Activated CD8-positive, alpha-beta memory T cell treated with anti-CD3 and anti-CD28 coated beads, Interleukin-2, amount 50 U/mL, for 24 hours (primary cell): Measurements from ENCODE around the gene PCNX4.
"Not testable (repeated sequence)": the region's sequence is repeated elsewhere in the genome, so short reads cannot be mapped to it uniquely, and the experiment has no call there.

Experiments
- DNase-seq: peaks from one replicate; pipeline ENCODE4 v3.0.0-alpha.2; 2020; ENCODE audit errors: extremely low read depth

Gene PCNX4

DNA sequence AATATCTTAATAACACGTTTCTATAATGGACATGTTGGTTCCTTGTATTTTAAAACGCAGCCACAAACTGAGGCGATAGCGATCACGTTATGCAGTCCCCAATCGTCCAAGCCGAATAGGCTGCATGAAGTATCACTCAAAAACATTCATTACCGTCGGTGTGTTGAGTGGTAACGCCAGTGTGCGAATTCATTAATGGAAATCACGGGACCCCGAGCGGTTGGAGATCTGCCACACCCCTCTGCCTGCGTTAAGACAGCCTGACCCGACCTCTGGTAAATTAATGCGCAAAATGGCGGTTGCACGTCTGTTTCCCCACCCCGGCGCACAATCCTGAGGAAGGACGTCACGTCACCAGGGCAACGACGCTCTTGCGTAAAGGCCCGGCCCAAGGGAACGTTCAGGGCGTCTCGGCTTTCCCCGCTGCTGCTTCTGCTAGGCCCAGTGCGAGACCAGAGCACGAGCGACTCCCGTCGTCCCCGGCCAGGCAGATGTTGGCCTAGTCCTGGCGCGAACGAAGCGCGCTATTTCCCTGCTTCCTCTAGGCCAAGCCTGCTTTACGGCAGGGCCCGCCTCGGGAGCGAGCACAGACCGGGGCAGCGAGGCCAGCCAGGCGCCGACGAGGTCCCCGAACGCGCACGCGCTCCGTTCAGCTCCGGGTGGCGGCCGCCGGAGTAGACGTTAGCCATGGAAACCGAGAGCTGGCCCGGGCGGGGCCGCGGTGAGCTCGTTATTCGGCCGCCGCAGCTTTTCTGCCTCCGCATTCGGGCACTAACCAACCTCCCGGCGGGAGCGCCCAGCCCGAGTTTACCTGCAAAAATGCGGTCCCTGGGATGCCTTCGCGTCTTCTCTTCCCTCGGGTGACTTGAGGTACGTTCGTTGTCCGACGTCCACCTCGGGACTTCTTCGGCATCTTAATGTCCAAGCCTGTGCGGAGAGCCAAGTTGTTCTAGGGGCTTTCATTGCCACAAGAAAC, at the start of gene PCNX4:
PCNX4 (plus strand) TSS at position 374 of the 976 bp plus-strand sequence. CDS start 15,716 bp downstream, outside the sequence.
- DNase-seq, result peak; percentile 89

DNA sequence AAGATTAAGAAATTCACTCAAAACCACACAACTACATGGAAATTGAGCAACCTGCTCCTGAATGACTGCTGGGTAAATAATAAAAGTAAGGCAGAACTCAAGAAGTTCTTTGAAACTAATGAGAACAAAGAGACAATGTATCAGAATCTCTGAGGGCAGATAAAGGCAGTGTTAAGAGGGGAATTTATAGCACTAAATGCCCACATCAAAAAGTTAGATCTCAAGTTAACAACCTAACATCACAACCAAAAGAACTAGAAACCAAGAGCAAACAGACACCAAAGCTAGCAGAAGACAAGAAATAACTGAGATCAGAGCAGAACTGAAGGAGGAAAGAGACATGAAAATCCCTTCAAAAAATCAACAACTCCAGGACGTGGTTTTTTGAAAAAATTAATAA, 43.7 kb upstream of the PCNX4 start:
- DNase-seq, result not testable (repeated sequence)

DNA sequence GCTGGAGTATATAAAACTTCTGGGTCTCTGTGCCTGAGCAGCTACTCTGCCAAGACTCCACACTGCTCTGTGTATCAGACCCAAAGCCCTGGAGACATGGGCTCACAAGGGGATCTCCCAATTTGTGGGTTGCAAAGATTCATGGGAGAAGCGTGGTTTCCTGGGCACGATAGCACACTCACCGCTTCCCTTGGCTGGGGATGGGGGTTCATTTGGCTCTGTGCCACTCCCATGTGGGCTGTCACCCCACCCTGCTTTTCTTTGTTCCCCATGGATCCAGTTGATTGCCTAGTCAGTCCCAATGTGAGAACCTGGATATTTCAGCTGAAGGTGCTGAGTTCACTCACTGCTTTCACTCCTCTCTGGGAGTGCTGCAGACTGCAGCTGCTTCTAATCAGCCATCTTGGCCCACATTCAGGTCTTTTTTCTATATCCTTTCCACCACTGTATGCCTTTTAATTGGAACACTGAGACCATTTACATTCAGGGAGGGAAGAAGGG, 40.0 kb upstream of the PCNX4 start:
- no peak for DNase-seq

DNA sequence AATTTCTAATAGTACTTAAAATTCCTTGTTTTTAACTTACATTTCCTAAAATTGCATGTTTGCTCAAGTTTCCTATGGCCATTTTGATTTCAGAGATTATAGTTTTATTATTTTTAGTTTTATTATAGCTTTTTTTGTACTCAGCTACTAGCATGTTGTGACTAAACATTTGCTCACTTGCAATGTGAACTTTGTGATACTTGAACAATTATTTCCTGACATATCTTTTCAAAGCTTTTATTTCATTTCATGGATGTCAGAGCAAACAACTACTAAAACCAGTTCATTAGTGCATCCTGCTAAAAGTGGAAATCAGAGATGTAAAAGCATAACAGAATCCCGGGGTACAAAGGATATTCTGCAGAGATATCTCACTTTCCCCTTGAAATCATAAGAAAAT, 33.6 kb upstream of the PCNX4 start:
- no peak for DNase-seq

GRCh38 chr14:60061371-60061770, 30.4 kb upstream of the PCNX4 start:
- DNase-seq, result no peak

DNA sequence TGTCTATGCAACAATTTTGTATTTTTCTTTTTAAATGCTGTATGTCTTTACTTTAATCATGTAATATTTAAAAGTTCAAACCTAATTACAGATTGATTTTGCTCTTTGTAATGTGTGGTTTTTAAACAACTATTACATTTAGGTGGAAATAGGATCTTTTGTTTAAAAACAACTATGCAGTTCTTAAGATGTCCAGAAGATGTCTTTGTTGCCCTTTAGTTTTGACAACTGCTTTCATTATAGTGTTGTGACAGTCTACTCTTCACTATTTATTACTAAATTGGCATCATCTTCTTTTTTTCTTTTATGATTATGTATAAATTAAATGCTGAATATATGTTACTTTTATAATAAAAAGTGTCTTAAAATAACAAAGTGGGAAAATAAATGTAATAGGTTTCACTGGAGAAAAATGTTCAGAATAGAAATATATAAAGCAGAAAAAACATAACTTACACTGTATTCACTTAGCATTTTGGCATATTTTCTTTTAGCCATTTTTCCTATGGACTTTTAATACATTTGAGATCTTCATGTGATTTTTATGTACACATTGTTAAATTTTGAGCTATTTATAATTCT, 27.1 kb upstream of the PCNX4 start:
- no peak for DNase-seq

GRCh38 chr14:60067882-60068281, 23.8 kb upstream of the PCNX4 start:
- DNase-seq, result no peak

GRCh38 chr14:60079723-60080122, 12.0 kb upstream of the PCNX4 start:
- no peak for DNase-seq

- DNase-seq, result no peak
These were observed 6.6 kb upstream of the PCNX4 start for GRCh38 chr14:60085085-60085484.

GRCh38 chr14:60085693-60086092, 6.0 kb upstream of the PCNX4 start:
- DNase-seq, result no peak

GRCh38 chr14:60087668-60088067, 4.1 kb upstream of the PCNX4 start:
- DNase-seq, result no peak

DNA sequence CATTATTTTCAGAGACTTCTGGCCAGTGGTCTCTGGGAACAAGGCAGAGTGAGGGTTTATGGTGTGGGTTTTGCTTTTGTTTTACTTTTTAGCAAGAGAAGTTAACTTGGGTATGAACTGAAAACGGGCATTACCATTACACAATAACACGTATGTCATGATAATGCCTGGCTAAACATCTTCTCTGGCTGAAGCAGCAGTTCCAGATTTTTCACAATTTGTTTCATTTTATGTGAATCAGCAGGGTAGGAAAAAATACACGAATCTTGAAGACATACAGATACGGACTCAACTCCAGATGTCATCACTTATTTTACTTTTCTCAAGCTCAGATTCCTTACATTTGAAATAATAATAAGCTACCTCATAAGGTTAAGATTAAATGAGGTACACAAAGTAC, 2.5 kb upstream of the PCNX4 start:
- no peak for DNase-seq

- no peak for DNase-seq
These were observed 731 bp upstream of the PCNX4 start for GRCh38 chr14:60090864-60091519.

DNA sequence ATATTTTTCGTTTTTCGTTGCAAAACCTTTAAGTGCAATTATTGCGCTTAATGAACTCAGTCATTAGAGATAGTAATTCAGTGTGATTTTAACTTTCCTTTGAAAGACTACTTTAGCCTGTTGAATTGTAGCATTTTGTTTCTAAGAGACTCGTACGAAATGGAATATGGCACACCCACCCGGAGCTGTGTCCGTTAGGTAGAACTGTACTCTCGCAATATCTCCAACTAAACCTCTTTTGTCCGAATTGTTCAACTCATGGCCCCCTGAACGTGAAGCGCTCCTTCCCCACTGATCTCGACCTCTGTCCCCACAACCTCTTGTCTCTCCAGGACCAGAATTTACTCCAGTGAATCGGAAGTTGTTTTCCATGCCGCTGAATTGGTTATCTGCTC, 800 bp downstream of the PCNX4 start:
- DNase-seq, result no peak

DNA sequence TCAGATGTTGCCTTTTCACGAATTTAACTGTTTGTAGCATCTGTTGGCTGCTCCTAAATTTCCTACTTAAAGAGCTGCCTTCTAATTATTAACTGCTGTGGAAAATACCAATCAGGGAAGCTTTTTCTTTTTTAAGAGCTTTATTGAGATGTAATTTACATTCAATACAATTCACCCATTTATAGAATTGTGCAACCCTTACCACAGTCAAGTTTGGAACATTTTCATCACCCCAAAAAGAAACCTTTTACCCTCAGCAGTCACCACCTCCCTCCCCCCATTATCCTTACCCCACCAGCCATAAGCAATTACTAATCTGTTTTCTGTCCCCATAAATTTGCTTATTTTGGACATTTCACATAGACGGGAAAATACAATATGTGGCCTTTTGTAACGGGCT, 1.4 kb downstream of the PCNX4 start:
- no peak for DNase-seq

DNA sequence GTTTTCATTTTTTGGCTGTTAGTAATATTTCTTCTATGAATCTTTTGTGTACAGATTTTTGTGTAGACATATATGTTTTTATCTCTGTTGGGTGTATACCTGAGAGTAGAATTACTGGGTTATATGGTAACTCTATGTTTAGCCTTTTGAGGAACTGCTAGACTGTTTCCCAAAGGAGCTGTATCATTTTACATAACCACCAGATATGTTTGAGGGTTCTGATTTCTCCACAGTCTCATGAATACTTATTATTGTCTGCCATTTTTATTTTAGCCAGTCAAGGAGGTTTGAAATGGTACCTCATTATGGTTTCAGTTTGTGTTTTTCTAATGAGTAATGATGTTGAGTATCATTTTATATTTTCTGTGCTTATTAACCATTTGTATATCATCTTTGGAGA, 1.9 kb downstream of the PCNX4 start:
- DNase-seq, result no peak

DNA sequence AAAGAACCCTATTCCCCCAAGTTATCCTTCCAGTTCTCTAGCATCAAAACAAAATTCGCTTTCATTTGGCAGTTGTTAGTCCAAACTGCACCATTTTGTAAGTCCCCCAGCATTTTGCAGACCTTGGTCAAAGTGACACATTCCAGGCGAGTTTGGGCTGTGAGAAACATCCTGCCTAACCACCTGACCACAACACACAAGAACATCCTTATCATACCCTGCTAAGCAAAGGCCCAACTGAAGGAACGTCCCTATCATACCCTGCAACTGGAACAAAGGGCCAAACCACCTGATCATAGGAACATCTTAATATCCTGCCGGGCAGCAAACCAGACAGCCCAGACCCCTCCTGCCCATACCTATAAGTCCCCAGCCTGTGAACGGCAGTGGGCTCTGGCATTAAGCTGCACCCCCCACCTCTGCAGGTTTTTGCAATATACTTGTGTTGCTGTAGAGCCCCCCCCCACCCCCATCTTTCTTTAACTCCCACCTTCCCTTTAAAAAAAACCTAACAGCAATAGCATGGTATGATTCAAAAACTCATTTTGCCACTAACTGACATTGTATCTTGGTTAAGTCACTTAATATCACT, 2.7 kb downstream of the PCNX4 start:
- DNase-seq, result no peak

GRCh38 chr14:60095231-60095630, 3.5 kb downstream of the PCNX4 start:
- no peak for DNase-seq

- no peak for DNase-seq
These were observed 4.2 kb downstream of the PCNX4 start for GRCh38 chr14:60095781-60096450.

DNA sequence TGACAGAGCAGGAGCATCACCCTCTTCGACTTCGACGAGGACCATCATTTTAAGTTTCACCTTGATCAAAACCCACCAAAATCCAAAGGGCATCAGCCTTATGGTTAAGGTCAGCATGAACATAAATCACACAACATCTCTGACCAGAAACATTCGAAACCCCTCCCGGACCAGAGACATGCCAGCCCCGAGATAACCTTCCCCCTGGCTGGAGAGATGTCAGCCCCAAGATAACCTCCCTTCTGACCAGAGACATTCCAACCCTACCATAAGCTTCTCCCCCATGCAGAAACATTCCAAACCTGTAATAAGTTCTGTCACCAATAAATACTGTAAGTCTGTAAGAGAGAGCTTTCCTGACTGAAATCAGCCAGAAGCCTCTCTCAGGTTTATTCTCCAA, 6.3 kb downstream of the PCNX4 start:
- DNase-seq, result no peak

DNA sequence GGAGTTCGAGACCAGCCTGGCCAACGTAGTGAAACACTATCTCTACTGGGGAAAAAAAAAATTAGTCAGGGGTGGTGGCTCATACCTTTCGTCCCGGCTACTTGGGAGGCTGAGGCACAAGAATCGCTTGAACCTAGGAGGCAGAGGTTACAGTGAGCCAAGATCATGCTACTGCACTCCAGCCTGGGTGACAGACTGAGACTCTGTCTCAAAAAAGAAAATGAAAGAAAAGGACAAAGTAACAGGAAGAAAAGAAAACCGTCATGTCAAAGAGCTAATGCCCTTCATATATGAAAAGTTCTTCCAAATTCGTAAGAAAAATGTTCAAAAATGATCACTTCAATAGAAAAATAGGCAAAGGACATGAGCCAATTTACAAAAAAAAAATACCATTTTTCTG, 8.1 kb downstream of the PCNX4 start:
- not testable (repeated sequence) for DNase-seq

DNA sequence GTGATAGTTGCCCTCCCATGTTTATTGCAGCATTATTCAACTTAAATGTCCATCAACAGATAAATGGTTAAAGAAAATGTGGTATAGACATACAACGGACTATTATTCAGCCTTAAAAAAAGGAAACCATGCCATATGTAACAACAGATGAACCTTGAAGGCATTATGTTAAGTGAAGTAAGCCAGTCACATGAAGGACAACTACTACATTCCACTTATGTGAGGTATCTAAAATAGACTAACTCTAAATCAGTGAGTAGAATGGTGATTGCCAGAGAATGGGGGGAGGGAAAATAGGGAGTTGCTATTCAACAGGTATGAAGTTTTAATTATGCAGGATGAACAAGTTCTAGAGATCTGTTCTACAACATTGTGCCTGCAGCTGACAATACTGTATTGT, 10.1 kb downstream of the PCNX4 start:
- no peak for DNase-seq
